GM23338 (cell line): ENCODE measurements around the gene PCDHGA10. TPM values are rescaled to one million over a fixed set of nuclear protein-coding genes. Genes with fewer than 3 reads are reported as not detected.

ENCODE experiments used
- ATAC-seq: fragments of 200-7000 bp; cut with Tn5 transposase; 3 replicates; pipeline ENCODE4 v1.9.1; 2020
- DNase-seq: peaks from one replicate; pipeline ENCODE4 v3.0.0-alpha.2; 2015; ENCODE audit warnings: low spot score
- H2AFZ ChIP-seq: fragments of 200-600 bp; sonication (generic); 2 replicates; pipeline ENCODE4 v1.8.0; 2016; ENCODE audit warnings: antibody characterized with exemption, mild to moderate bottlenecking, moderate library complexity
- H3F3A ChIP-seq: fragments of 200-600 bp; sonication (generic); replicated peaks from 2 replicates; pipeline ENCODE4 v1.8.0; 2017; ENCODE audit warnings: antibody characterized with exemption, mixed run types, low read depth
- H3K27ac ChIP-seq: fragments of 200-600 bp; sonication (generic); 2 replicates; pipeline ENCODE4 v1.6.1; 2016; ENCODE audit warnings: low read depth
- H3K27me3 ChIP-seq: fragments of 200-600 bp; sonication (generic); 2 replicates; pipeline ENCODE4 v1.8.0; 2016; ENCODE audit warnings: mild to moderate bottlenecking, mixed run types, moderate library complexity; ENCODE audit not compliant: insufficient read depth
- H3K36me3 ChIP-seq: fragments of 200-600 bp; sonication (generic); 2 replicates; pipeline ENCODE4 v1.8.0; 2016; ENCODE audit warnings: mild to moderate bottlenecking; ENCODE audit not compliant: insufficient read depth
- H3K4me1 ChIP-seq: fragments of 200-600 bp; sonication (generic); 2 replicates; pipeline ENCODE4 v1.8.0; 2016; ENCODE audit warnings: mild to moderate bottlenecking, moderate library complexity; ENCODE audit not compliant: insufficient read depth
- H3K4me2 ChIP-seq: fragments of 200-600 bp; sonication (generic); 2 replicates; pipeline ENCODE4 v1.7.1; 2017; ENCODE audit warnings: mixed run types
- H3K4me3 ChIP-seq: fragments of 200-600 bp; sonication (generic); 2 replicates; pipeline ENCODE4 v1.6.1; 2016; ENCODE audit warnings: mixed run types
- H3K79me2 ChIP-seq: fragments of 200-600 bp; sonication (generic); replicated peaks from 2 replicates; pipeline ENCODE4 v1.8.0; 2017; ENCODE audit warnings: mild to moderate bottlenecking; ENCODE audit not compliant: insufficient read depth
- H3K9me2 ChIP-seq: fragments of 200-600 bp; sonication (generic); 2 replicates; pipeline ENCODE4 v1.8.0; 2017; ENCODE audit not compliant: insufficient read depth
- H4K20me1 ChIP-seq: fragments of 200-600 bp; sonication (generic); replicated peaks from 2 replicates; pipeline ENCODE4 v1.8.0; 2017; ENCODE audit warnings: mild to moderate bottlenecking; ENCODE audit not compliant: insufficient read depth
- H3K27ac Mint-ChIP-seq: 2 replicates; pipeline ENCODE4 v1.8.0; 2020; ENCODE audit warnings: inconsistent platforms, mild to moderate bottlenecking, moderate library complexity, mixed read lengths
- H3K27me3 Mint-ChIP-seq: 3 replicates; pipeline ENCODE4 v1.8.0; 2022; ENCODE audit warnings: low read depth, mild to moderate bottlenecking, moderate library complexity, mixed read lengths, inconsistent platforms; ENCODE audit not compliant: insufficient read depth, poor library complexity
- H3K36me3 Mint-ChIP-seq: 3 replicates; pipeline ENCODE4 v1.8.0; 2021; ENCODE audit warnings: low read depth, mild to moderate bottlenecking, inconsistent platforms, moderate library complexity, mixed read lengths
- H3K4me1 Mint-ChIP-seq: 3 replicates; pipeline ENCODE4 v1.8.0; 2020; ENCODE audit warnings: mild to moderate bottlenecking, inconsistent platforms, mixed read lengths
- H3K4me3 Mint-ChIP-seq: 3 replicates; pipeline ENCODE4 v1.8.0; 2021; ENCODE audit warnings: moderate library complexity, mild to moderate bottlenecking, inconsistent platforms, mixed read lengths
- H3K9me3 Mint-ChIP-seq: 3 replicates; pipeline ENCODE4 v1.8.0; 2020; ENCODE audit warnings: moderate library complexity, mild to moderate bottlenecking, inconsistent platforms, mixed read lengths
- CREB1 ChIP-seq: fragments of 250-450 bp; sonication (Bioruptor Pico); IDR thresholded peaks from 2 replicates; pipeline ENCODE4 v1.5.0; 2020; ENCODE audit warnings: low read depth, mild to moderate bottlenecking, moderate library complexity
- EZH2phosphoT487 ChIP-seq: fragments of 200-600 bp; sonication (generic); IDR thresholded peaks from one replicate; pipeline ENCODE4 v1.8.1; 2018; ENCODE audit warnings: antibody characterized with exemption; ENCODE audit not compliant: unreplicated experiment
- POLR2AphosphoS5 ChIP-seq: IDR thresholded peaks from 2 replicates; pipeline ENCODE4 v1.6.1; 2016; ENCODE audit warnings: antibody characterized with exemption, low read depth
- STAT1 ChIP-seq: IDR thresholded peaks from one replicate; pipeline ENCODE4 v1.6.1; 2016; ENCODE audit warnings: antibody characterized with exemption; ENCODE audit not compliant: unreplicated experiment
- polyA plus RNA-seq: library from polyadenylated mRNA; unstranded; fragments of >200 nt; fragmentation: Nextera tagmentation; extraction: Ambion mirVana; gene quantifications from 2 replicates; pipeline ENCODE4 v1.2.1, GENCODE V29; 2016
- total RNA-seq: library from RNA; depleted of rRNA; stranded (reverse); fragments of >200 nt; shearing (Covaris generic); gene quantifications from 2 replicates; pipeline ENCODE4 v1.2.3, GENCODE V29; 2014
- TF ChIP-seq, protein P1 (sequence below), 2 experiments: fragments of 200-600 bp in 1 of 2; sonication (generic) in 1 of 2; conservative IDR thresholded peaks; 2 replicates each; pipeline versions ENCODE4 v1.5.1 to v1.6.1; 2016 to 2017; ENCODE audit warnings: antibody characterized with exemption in 2 of 2, low read depth in 2 of 2, mild to moderate bottlenecking in 2 of 2, moderate library complexity in 1 of 2

Gene PCDHGA10
- total and polyA plus RNA-seq, 2 experiments from 2014 or later: 2.1 to 6.5 TPM

DNA sequence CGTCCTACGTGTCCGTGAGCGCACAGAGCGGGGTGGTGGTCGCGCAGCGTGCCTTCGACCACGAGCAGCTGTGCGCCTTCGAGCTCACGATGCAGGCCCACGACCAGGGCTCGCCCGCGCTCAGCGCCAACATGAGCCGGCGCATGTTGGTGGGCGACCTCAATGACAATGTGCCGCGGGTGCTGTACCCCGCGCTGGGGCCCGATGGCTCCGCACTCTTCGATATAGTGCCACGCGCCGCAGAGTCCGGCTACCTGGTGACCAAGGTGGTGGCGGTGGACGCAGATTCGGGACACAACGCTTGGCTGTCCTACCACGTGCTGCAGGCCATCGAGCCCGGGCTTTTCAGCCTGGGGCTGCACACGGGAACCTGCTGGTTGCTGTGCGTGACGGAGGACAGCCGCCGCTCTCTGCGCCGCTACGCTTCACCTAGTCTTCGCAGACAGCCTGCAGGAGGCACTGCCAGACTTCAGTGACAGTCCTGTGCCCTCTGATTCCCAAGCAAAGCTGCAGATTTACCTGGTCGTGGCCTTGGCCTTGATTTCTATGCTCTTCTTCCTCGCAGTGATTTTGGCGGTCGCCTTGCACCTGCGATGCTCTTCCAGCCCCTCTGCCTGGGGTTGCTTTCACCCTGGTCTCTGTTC lies 15.1 kb downstream of the PCDHGA10 start:
- TF ChIP-seq CREB1 (CRISPR knock-in tag): no peak
- TF ChIP-seq, protein P1, sequence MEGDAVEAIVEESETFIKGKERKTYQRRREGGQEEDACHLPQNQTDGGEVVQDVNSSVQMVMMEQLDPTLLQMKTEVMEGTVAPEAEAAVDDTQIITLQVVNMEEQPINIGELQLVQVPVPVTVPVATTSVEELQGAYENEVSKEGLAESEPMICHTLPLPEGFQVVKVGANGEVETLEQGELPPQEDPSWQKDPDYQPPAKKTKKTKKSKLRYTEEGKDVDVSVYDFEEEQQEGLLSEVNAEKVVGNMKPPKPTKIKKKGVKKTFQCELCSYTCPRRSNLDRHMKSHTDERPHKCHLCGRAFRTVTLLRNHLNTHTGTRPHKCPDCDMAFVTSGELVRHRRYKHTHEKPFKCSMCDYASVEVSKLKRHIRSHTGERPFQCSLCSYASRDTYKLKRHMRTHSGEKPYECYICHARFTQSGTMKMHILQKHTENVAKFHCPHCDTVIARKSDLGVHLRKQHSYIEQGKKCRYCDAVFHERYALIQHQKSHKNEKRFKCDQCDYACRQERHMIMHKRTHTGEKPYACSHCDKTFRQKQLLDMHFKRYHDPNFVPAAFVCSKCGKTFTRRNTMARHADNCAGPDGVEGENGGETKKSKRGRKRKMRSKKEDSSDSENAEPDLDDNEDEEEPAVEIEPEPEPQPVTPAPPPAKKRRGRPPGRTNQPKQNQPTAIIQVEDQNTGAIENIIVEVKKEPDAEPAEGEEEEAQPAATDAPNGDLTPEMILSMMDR (conservative IDR thresholded peaks at IDR 0.05; ENCODE audit: low read depth in 2 of 2): peak; percentile 13 to 63; a peak in 2 of 4 replicates
- H3K4me2 ChIP-seq: no peak overlapping the region
- Mint-ChIP-seq H3K36me3 (peaks cover 81% of the 10 kb centered on the region), H3K4me1 (no peaks in the 10 kb centered on the region; the same call in 2 of the 3 replicates), H3K4me3 (no peak overlapping the region; the same call in 2 of the 3 replicates), H3K27ac (no peak overlapping the region), H3K27me3 (peaks cover 8% of the 10 kb centered on the region), H3K9me3 (peaks cover 79% of the 10 kb centered on the region)
- H3K4me3 ChIP-seq: no peak overlapping the region
- peaks cover 8% of the 10 kb centered on the region; the same call in 1 of the 2 replicates for H3K36me3 ChIP-seq
- no peaks in the 10 kb centered on the region for H4K20me1 ChIP-seq
- no peaks in the 10 kb centered on the region for H3K27me3 ChIP-seq
- no peaks in the 10 kb centered on the region; the same call in 1 of the 2 replicates for H3K79me2 ChIP-seq
- H2AFZ ChIP-seq: no peak overlapping the region
- no peaks in the 10 kb centered on the region for H3F3A ChIP-seq
- peak; percentile 47 for DNase-seq
- no peaks in the 10 kb centered on the region for H3K4me1 ChIP-seq
- no peaks in the 10 kb centered on the region for H3K9me2 ChIP-seq
- H3K27ac ChIP-seq: no peak overlapping the region
- no peak for ATAC-seq

DNA sequence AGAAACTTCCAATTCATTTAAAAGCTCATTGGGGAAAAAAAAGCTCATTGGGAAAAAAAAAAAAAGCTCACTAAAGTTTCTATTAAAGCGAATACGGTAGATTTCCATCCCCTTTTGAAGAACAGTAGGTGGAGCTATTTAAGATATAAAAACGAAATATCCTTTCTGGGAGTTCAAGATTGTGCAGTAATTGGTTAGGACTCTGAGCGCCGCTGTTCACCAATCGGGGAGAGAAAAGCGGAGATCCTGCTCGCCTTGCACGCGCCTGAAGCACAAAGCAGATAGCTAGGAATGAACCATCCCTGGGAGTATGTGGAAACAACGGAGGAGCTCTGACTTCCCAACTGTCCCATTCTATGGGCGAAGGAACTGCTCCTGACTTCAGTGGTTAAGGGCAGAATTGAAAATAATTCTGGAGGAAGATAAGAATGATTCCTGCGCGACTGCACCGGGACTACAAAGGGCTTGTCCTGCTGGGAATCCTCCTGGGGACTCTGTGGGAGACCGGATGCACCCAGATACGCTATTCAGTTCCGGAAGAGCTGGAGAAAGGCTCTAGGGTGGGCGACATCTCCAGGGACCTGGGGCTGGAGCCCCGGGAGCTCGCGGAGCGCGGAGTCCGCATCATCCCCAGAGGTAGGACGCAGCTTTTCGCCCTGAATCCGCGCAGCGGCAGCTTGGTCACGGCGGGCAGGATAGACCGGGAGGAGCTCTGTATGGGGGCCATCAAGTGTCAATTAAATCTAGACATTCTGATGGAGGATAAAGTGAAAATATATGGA lies 17.7 kb downstream of the PCDHGA10 start, which contains the start of gene PCDHGA12:
TSS of gene PCDHGA12 (plus strand) at position 176 of the 782 bp plus-strand sequence. CDS start at position 429, 253 bp downstream.
- DNase-seq (peak; percentile 42), ATAC-seq (no peak)
- H3K79me2 ChIP-seq: no peaks in the 10 kb centered on the region
- no peaks in the 10 kb centered on the region for H4K20me1 ChIP-seq
- no peak within 1 kb of the TSS for H3K4me3 ChIP-seq
- no peaks in the 10 kb centered on the region; the same call in 2 of the 3 replicates for H3K4me1 Mint-ChIP-seq
- H3K9me3 Mint-ChIP-seq: peaks cover 82% of the 10 kb centered on the region
- no peak within 1 kb of the TSS for H3K27ac ChIP-seq
- no peaks in the 10 kb centered on the region for H3K27me3 ChIP-seq
- H3F3A ChIP-seq: no peaks in the 10 kb centered on the region
- H3K4me1 ChIP-seq: no peaks in the 10 kb centered on the region
- no peak for TF ChIP-seq STAT1
- TF ChIP-seq POLR2AphosphoS5: no peak
- TF ChIP-seq, protein P1 (conservative IDR thresholded peaks at IDR 0.05; ENCODE audit: low read depth in 2 of 2): peak; percentile 34 to 44; a peak in 3 of 4 replicates
- no peak for TF ChIP-seq EZH2phosphoT487
- H3K4me2 ChIP-seq: no peak within 1 kb of the TSS
- peaks cover 76% of the 10 kb centered on the region for H3K36me3 Mint-ChIP-seq
- no peak within 1 kb of the TSS for H2AFZ ChIP-seq
- H3K36me3 ChIP-seq: peaks cover 8% of the 10 kb centered on the region; the same call in 1 of the 2 replicates
- H3K27ac Mint-ChIP-seq: no peak within 1 kb of the TSS
- H3K4me3 Mint-ChIP-seq: no peak within 1 kb of the TSS
- H3K27me3 Mint-ChIP-seq: peaks cover 8% of the 10 kb centered on the region
- H3K9me2 ChIP-seq: no peaks in the 10 kb centered on the region
